ENCODE measurements around the gene SYS1.

Gene SYS1

DNA sequence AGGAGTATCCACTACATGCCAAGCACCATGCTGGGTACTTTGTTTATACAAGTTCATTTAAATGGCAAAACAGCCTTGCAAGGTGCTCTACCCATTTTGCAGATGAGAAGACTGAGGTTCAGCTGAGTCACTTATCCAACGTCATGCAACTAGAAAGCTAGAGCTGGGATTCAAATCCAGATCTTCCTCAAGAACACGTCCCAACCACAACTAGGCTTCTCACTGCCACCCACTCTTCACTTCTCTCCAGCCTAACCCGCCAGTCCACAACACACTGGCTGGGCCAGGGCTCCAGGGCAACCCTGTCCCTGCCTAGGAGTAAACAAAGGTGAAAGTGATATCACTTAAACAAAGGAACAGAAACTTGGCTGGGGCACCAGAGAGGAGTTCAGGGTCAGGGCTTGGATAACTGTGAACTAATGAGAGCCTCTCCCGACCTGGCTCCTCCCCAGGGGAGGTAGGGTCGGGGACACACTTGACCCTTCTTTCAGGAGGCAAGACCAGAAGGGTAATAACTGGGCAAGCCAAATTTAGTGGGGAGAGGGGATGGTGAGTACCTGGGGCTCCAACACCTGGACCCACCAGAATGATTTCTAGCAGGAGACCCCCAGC, 22.6 kb upstream of the SYS1 start:
- H3K9ac ChIP-seq (ENCODE audit: low read length) = no peak overlapping the region
- no peaks in the 10 kb centered on the region for H3K9me2 ChIP-seq (replicated peaks; ENCODE audit: insufficient read depth, low read length)
- H3K4me1 ChIP-seq (ENCODE audit: low read length) = peaks cover 21% of the 10 kb centered on the region
- no peaks in the 10 kb centered on the region for H3K9me3 ChIP-seq (replicated peaks; ENCODE audit: insufficient read depth, low read length)
- no peak overlapping the region for H3K27ac ChIP-seq (ENCODE audit: low read length)
- peaks cover 5% of the 10 kb centered on the region; the same call in 1 of the 2 replicates for H3F3A ChIP-seq (ENCODE audit: insufficient read depth, low read length)
- H3K79me2 ChIP-seq (ENCODE audit: low read length) = peaks cover 4% of the 10 kb centered on the region; the same call in 1 of the 2 replicates
- no peak overlapping the region for H2AFZ ChIP-seq (ENCODE audit: low read length)
- H3K4me2 ChIP-seq (ENCODE audit: low read depth, low read length) = peak overlapping the region; percentile 18; the same call in 1 of the 2 replicates
- H4K20me1 ChIP-seq (ENCODE audit: insufficient read depth, low read length) = no peaks in the 10 kb centered on the region
- no peaks in the 10 kb centered on the region for H3K27me3 ChIP-seq (replicated peaks; ENCODE audit: insufficient read depth, low read length)
- no peak for TF ChIP-seq EZH2phosphoT487 (IDR thresholded peaks at IDR 0.05; ENCODE audit: low read length)
- TF ChIP-seq, protein P1, sequence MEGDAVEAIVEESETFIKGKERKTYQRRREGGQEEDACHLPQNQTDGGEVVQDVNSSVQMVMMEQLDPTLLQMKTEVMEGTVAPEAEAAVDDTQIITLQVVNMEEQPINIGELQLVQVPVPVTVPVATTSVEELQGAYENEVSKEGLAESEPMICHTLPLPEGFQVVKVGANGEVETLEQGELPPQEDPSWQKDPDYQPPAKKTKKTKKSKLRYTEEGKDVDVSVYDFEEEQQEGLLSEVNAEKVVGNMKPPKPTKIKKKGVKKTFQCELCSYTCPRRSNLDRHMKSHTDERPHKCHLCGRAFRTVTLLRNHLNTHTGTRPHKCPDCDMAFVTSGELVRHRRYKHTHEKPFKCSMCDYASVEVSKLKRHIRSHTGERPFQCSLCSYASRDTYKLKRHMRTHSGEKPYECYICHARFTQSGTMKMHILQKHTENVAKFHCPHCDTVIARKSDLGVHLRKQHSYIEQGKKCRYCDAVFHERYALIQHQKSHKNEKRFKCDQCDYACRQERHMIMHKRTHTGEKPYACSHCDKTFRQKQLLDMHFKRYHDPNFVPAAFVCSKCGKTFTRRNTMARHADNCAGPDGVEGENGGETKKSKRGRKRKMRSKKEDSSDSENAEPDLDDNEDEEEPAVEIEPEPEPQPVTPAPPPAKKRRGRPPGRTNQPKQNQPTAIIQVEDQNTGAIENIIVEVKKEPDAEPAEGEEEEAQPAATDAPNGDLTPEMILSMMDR (IDR thresholded peaks at IDR 0.05; ENCODE audit: low read length) = no peak
- no peak for TF ChIP-seq EZH2 (optimal IDR thresholded peaks at IDR 0.05; ENCODE audit: low read depth, low read length)
- no peak overlapping the region for H3K4me3 ChIP-seq (ENCODE audit: low read length)
- H3K36me3 ChIP-seq (replicated peaks; ENCODE audit: insufficient read depth, low read length) = no peaks in the 10 kb centered on the region
- peak; percentile 39 for DNase-seq

DNA sequence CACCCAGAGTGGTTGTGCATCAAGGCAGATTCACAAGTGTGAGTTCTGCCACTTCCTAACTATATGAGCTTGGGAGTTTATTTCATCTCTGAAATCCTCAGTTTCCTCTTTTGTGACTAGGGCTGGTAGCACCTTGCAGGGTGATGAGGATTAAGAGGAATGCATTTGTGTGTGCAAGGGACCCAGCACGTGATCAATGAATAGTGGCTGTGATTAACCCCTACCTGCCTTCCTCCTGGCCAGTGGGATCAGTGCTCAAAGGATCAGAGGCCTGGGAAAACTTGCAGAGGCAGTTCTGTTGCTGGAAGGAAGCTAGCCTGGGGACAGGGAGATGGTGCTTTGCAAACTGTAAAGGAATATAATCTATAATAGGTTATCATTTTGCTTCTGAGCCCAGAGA, 22.0 kb upstream of the SYS1 start:
- Histone ChIP-seq H3K9me2 (replicated peaks; ENCODE audit: insufficient read depth, low read length) (no peaks in the 10 kb centered on the region), H3F3A (ENCODE audit: insufficient read depth, low read length) (peaks cover 5% of the 10 kb centered on the region; the same call in 1 of the 2 replicates), H3K4me1 (ENCODE audit: low read length) (peaks cover 23% of the 10 kb centered on the region)

DNA sequence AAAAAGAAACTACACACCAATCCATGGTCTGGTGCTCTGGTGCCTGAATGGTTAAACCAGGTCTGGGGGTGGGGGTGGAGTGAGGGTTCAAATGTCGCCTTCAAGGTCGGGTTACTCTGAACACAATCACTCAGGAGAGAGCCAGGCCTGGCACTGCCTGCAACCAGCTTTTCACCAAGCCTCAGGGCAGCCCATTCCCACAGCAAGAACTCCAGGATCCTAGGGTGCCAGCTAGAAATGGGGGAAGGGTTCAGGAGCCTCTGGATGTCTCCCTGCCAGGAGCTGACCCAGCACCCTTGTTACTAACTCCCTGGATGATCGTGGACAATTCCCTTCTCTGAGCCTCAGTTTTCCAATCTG, 21.4 kb upstream of the SYS1 start:
- no peaks in the 10 kb centered on the region for H3K36me3 ChIP-seq (replicated peaks; ENCODE audit: insufficient read depth, low read length)
- H3K4me1 ChIP-seq (ENCODE audit: low read length) = peaks cover 28% of the 10 kb centered on the region
- peaks cover 4% of the 10 kb centered on the region; the same call in 1 of the 2 replicates for H3K79me2 ChIP-seq (ENCODE audit: low read length)
- DNase-seq = no peak
- peaks cover under 1% of the 10 kb centered on the region; the same call in 1 of the 2 replicates for H3K27me3 ChIP-seq (replicated peaks; ENCODE audit: insufficient read depth, low read length)
- no peak overlapping the region for H3K4me3 ChIP-seq (ENCODE audit: low read length)
- H3K4me2 ChIP-seq (ENCODE audit: low read depth, low read length) = no peak overlapping the region
- no peaks in the 10 kb centered on the region for H3K9me2 ChIP-seq (replicated peaks; ENCODE audit: insufficient read depth, low read length)
- H2AFZ ChIP-seq (ENCODE audit: low read length) = no peak overlapping the region
- H3K9ac ChIP-seq (ENCODE audit: low read length) = no peak overlapping the region
- peaks cover 5% of the 10 kb centered on the region; the same call in 1 of the 2 replicates for H3F3A ChIP-seq (ENCODE audit: insufficient read depth, low read length)
- H3K9me3 ChIP-seq (replicated peaks; ENCODE audit: insufficient read depth, low read length) = no peaks in the 10 kb centered on the region
- no peak overlapping the region for H3K27ac ChIP-seq (ENCODE audit: low read length)
- H4K20me1 ChIP-seq (ENCODE audit: insufficient read depth, low read length) = no peaks in the 10 kb centered on the region
- no peak for TF ChIP-seq EZH2phosphoT487 (IDR thresholded peaks at IDR 0.05; ENCODE audit: low read length)
- TF ChIP-seq, protein P1 (IDR thresholded peaks at IDR 0.05; ENCODE audit: low read length) = no peak
- TF ChIP-seq EZH2 (optimal IDR thresholded peaks at IDR 0.05; ENCODE audit: low read depth, low read length) = no peak

More for the DNA sequence above, 22.0 kb upstream of the SYS1 start:
- H3K9ac ChIP-seq (ENCODE audit: low read length) = no peak overlapping the region
- no peaks in the 10 kb centered on the region for H3K9me3 ChIP-seq (replicated peaks; ENCODE audit: insufficient read depth, low read length)
- H3K27ac ChIP-seq (ENCODE audit: low read length) = no peak overlapping the region
- H3K4me3 ChIP-seq (ENCODE audit: low read length) = no peak overlapping the region
- H2AFZ ChIP-seq (ENCODE audit: low read length) = no peak overlapping the region
- no peak for TF ChIP-seq EZH2 (optimal IDR thresholded peaks at IDR 0.05; ENCODE audit: low read depth, low read length)
- TF ChIP-seq, protein P1 (IDR thresholded peaks at IDR 0.05; ENCODE audit: low read length) = no peak
- TF ChIP-seq EZH2phosphoT487 (IDR thresholded peaks at IDR 0.05; ENCODE audit: low read length) = no peak
- H3K4me2 ChIP-seq (ENCODE audit: low read depth, low read length) = no peak overlapping the region
- DNase-seq = no peak
- H4K20me1 ChIP-seq (ENCODE audit: insufficient read depth, low read length) = no peaks in the 10 kb centered on the region
- no peaks in the 10 kb centered on the region for H3K36me3 ChIP-seq (replicated peaks; ENCODE audit: insufficient read depth, low read length)
- peaks cover 4% of the 10 kb centered on the region; the same call in 1 of the 2 replicates for H3K79me2 ChIP-seq (ENCODE audit: low read length)
- no peaks in the 10 kb centered on the region for H3K27me3 ChIP-seq (replicated peaks; ENCODE audit: insufficient read depth, low read length)

All from MM.1S (cell line).